C4-2B (cell line): ENCODE data around the gene COL15A1.

ENCODE experiments used
- CTCF ChIP-seq: fragments of 450-650 bp; conservative IDR thresholded peaks from 2 replicates; pipeline ENCODE4 v1.5.1; 2017; ENCODE audit warnings: mild to moderate bottlenecking
- ZFX ChIP-seq: fragments of 450-650 bp; IDR thresholded peaks from 2 replicates; pipeline ENCODE4 v1.6.1; 2017

DNA sequence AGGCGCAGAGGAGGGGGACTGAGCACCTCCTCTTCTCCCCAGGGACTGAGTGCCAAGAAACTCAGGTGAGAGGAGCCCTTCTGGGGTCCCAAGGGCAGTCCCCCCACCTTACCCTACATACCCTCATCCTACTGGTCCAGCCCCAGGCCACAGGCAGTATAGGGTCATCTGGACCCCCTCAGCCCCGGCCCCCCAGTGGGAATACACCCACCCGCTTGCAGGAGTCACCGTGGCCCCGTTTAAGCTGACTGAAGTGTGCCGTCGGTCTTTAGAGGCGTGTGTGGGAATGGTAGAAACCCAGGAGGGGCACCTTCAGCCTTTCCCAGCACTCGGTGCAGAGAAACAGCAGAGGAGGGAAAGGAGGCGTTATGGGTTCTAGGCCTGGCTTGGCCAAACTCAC is 30.8 kb downstream of the COL15A1 start:
- no peak for TF ChIP-seq CTCF
- TF ChIP-seq ZFX: no peak
